GM23248 (cell line): ENCODE results near the gene ATRN.
"Not testable (repeated sequence)": the region's sequence is repeated elsewhere in the genome, so short reads cannot be mapped to it uniquely, and the experiment has no call there.

Experiments used
- EZH2 ChIP-seq: fragments of 200-600 bp; sonication (generic); IDR thresholded peaks from 2 replicates; pipeline ENCODE4 v1.6.1; 2018; ENCODE audit warnings: antibody characterized with exemption, mild to moderate bottlenecking; ENCODE audit not compliant: insufficient read depth, poor library complexity, severe bottlenecking
- EZH2phosphoT487 ChIP-seq: fragments of 200-600 bp; sonication (generic); IDR thresholded peaks from 2 replicates; pipeline ENCODE4 v1.6.1; 2018; ENCODE audit warnings: antibody characterized with exemption, moderate library complexity, mild to moderate bottlenecking, low read depth; ENCODE audit not compliant: insufficient read depth

- TF ChIP-seq EZH2, EZH2phosphoT487: not testable (repeated sequence)
These were observed 44.1 kb upstream of the ATRN start for GRCh38 chr20:3426766-3427165.
